Endodermal cell (in vitro differentiated cells): ENCODE data around the gene MACC1. TPM values are rescaled to one million over a fixed set of nuclear protein-coding genes. Genes with fewer than 3 reads are reported as not detected.

Experiments used
- DNase-seq: peaks from one replicate; pipeline ENCODE4 v3.0.0-alpha.2; 2017
- H3K27ac ChIP-seq: 2 replicates; pipeline ENCODE4 v1.5.1; 2013; ENCODE audit warnings: mild to moderate bottlenecking, low read depth, low read length, moderate library complexity
- H3K27me3 ChIP-seq: 2 replicates; pipeline ENCODE4 v1.6.1; 2013; ENCODE audit warnings: mild to moderate bottlenecking, low read length, moderate library complexity; ENCODE audit not compliant: insufficient read depth, control insufficient read depth, poor library complexity, severe bottlenecking
- H3K36me3 ChIP-seq: 2 replicates; pipeline ENCODE4 v1.7.0; 2013; ENCODE audit warnings: mild to moderate bottlenecking, low read length, moderate library complexity; ENCODE audit not compliant: control insufficient read depth, insufficient read depth
- H3K4me1 ChIP-seq: one replicate; pipeline ENCODE4 v1.7.0; 2013; ENCODE audit warnings: low read length; ENCODE audit not compliant: control insufficient read depth, insufficient read depth
- H3K4me3 ChIP-seq: 2 replicates; pipeline ENCODE4 v1.5.1; 2013; ENCODE audit warnings: mild to moderate bottlenecking, low read length, moderate library complexity
- H3K9ac ChIP-seq: 2 replicates; pipeline ENCODE4 v1.6.1; 2013; ENCODE audit warnings: mild to moderate bottlenecking, low read length, moderate library complexity; ENCODE audit not compliant: poor library complexity, severe bottlenecking; ENCODE audit errors: extremely low read depth
- H3K9me3 ChIP-seq: 2 replicates; pipeline ENCODE4 v1.6.1; 2013; ENCODE audit warnings: mild to moderate bottlenecking, low read length, moderate library complexity; ENCODE audit not compliant: control insufficient read depth
- H3K27ac Mint-ChIP-seq: 2 replicates; pipeline ENCODE4 v1.8.0; 2020; ENCODE audit warnings: mixed read lengths
- H3K27me3 Mint-ChIP-seq: 2 replicates; pipeline ENCODE4 v1.8.0; 2021; ENCODE audit warnings: mild to moderate bottlenecking, mixed read lengths; ENCODE audit not compliant: insufficient read depth
- H3K36me3 Mint-ChIP-seq: 2 replicates; pipeline ENCODE4 v1.8.0; 2020; ENCODE audit warnings: low read depth, mixed read lengths
- H3K4me1 Mint-ChIP-seq: 2 replicates; pipeline ENCODE4 v1.8.0; 2020; ENCODE audit warnings: mixed read lengths
- H3K4me3 Mint-ChIP-seq: 2 replicates; pipeline ENCODE4 v1.8.0; 2020; ENCODE audit warnings: mild to moderate bottlenecking, moderate library complexity, mixed read lengths
- H3K9me3 Mint-ChIP-seq: 2 replicates; pipeline ENCODE4 v1.8.0; 2020; ENCODE audit warnings: mild to moderate bottlenecking, mixed read lengths
- CTCF ChIP-seq: fragments of 200-600 bp; sonication (generic); conservative IDR thresholded peaks from 2 replicates; pipeline ENCODE4 v1.5.0; 2021; ENCODE audit warnings: antibody characterized with exemption, mild to moderate bottlenecking
- WGBS, 2 experiments: methylation state at CpG; one replicate each; pipeline versions ENCODE4 v1.1.5 to v1.1.7; 2013; ENCODE audit warnings: missing lambda C conversion rate in 2 of 2, mixed read lengths in 1 of 2; ENCODE audit not compliant: insufficient coverage in 1 of 2, insufficient read length in 1 of 2; 5-methylcytosine and 5-hydroxymethylcytosine counted together
- total RNA-seq, 2 donors: library from RNA; stranded (reverse); fragmentation: NEBNext Ultra II Directional in 1 of 2; extraction: Animal tissue kit (Norgen Biotek cat#: 25700) in 1 of 2; gene quantifications; 2 replicates in 1 of 2; 3 replicates in 1 of 2; pipeline ENCODE4 v1.2.1, GENCODE V29; 2021

Gene MACC1
- total RNA-seq, 2 donors from 2014 or later, result 1.4 to 2.0 TPM

GRCh38 chr7:20140291-20141001 is 76.7 kb downstream of the MACC1 start:
- Mint-ChIP-seq H3K36me3 (peaks cover 8% of the 10 kb centered on the region), H3K27ac (no peak overlapping the region), H3K27me3 (no peaks in the 10 kb centered on the region), H3K4me3 (no peak overlapping the region), H3K4me1 (peaks cover 6% of the 10 kb centered on the region), H3K9me3 (no peaks in the 10 kb centered on the region)
- Histone ChIP-seq H3K9me3 (no peaks in the 10 kb centered on the region), H3K4me1 (no peaks in the 10 kb centered on the region), H3K36me3 (no peaks in the 10 kb centered on the region), H3K27me3 (no peaks in the 10 kb centered on the region), H3K4me3 (no peak overlapping the region), H3K9ac (no peak overlapping the region), H3K27ac (no peak overlapping the region)
- TF ChIP-seq CTCF, result no peak
- no peak for DNase-seq
- 87% methylated on average over 4 of the region's 4 CpGs; no CpG with 5 or more reads in 1 of the 2 experiments for WGBS, 2 experiments

GRCh38 chr7:20136647-20137046 is 80.5 kb downstream of the MACC1 start:
- Histone ChIP-seq H3K27me3 (no peaks in the 10 kb centered on the region), H3K9me3 (no peaks in the 10 kb centered on the region), H3K9ac (no peak overlapping the region), H3K27ac (no peak overlapping the region), H3K36me3 (no peaks in the 10 kb centered on the region), H3K4me3 (no peak overlapping the region), H3K4me1 (no peaks in the 10 kb centered on the region)
- H3K36me3 Mint-ChIP-seq, result peaks cover 8% of the 10 kb centered on the region
- H3K4me1 Mint-ChIP-seq, result peaks cover 12% of the 10 kb centered on the region
- TF ChIP-seq CTCF, result no peak
- H3K9me3 Mint-ChIP-seq, result no peaks in the 10 kb centered on the region
- no peak for DNase-seq
- no peak overlapping the region for H3K27ac Mint-ChIP-seq
- H3K27me3 Mint-ChIP-seq, result no peaks in the 10 kb centered on the region
- H3K4me3 Mint-ChIP-seq, result no peak overlapping the region
- no CpG with 5 or more reads among the region's 2 CpGs for WGBS, 2 experiments

DNA sequence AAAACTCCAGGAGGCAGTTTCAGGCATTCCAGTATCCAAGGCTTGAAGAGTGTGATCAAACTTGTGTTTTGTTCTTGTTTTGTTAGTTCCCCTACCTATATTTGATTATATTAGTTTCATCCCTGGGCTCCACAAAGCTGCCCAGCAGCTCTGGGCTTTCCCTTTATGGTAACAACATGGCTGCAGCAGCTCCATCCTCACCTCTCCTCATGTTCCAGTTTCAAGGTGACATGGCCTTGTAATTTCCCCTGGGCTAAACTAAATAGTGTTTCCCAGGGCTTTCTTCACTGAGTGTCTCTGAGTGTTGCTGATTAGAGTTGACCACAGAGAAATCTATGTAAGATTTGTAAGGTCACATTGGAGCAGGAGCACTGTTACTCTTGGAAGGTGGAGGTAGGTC is 83.4 kb downstream of the MACC1 start:
- no peak overlapping the region for H3K4me3 ChIP-seq
- Mint-ChIP-seq H3K27ac (no peak overlapping the region), H3K27me3 (no peaks in the 10 kb centered on the region), H3K9me3 (no peaks in the 10 kb centered on the region), H3K36me3 (peaks cover 7% of the 10 kb centered on the region), H3K4me1 (peaks cover 21% of the 10 kb centered on the region), H3K4me3 (no peak overlapping the region)
- H3K4me1 ChIP-seq, result peaks cover 2% of the 10 kb centered on the region
- H3K27me3 ChIP-seq, result no peaks in the 10 kb centered on the region
- TF ChIP-seq CTCF, result no peak
- no peaks in the 10 kb centered on the region for H3K36me3 ChIP-seq
- no peak overlapping the region for H3K9ac ChIP-seq
- H3K27ac ChIP-seq, result no peak overlapping the region
- no peaks in the 10 kb centered on the region for H3K9me3 ChIP-seq
- DNase-seq, result no peak
